Measurements from ENCODE around the gene KCNE2. TPM values are rescaled to one million over a fixed set of nuclear protein-coding genes. Genes with fewer than 3 reads are reported as not detected.
"Not testable (repeated sequence)": the region's sequence is repeated elsewhere in the genome, so short reads cannot be mapped to it uniquely, and the experiment has no call there.

The KCNE2 gene
- total RNA-seq, 1 donor from 2014 or later = not detected

GRCh38 chr21:34407294-34407693 lies 43.5 kb downstream of the KCNE2 start:
- H3K4me3 Mint-ChIP-seq (ENCODE audit: unreplicated experiment); H3K9me3 Mint-ChIP-seq (ENCODE audit: unreplicated experiment); H3K27me3 Mint-ChIP-seq (ENCODE audit: unreplicated experiment); H3K4me1 Mint-ChIP-seq (ENCODE audit: low read depth, unreplicated experiment); H3K27ac Mint-ChIP-seq (ENCODE audit: unreplicated experiment); H3K36me3 Mint-ChIP-seq (ENCODE audit: unreplicated experiment); DNase-seq: not testable (repeated sequence)

DNA sequence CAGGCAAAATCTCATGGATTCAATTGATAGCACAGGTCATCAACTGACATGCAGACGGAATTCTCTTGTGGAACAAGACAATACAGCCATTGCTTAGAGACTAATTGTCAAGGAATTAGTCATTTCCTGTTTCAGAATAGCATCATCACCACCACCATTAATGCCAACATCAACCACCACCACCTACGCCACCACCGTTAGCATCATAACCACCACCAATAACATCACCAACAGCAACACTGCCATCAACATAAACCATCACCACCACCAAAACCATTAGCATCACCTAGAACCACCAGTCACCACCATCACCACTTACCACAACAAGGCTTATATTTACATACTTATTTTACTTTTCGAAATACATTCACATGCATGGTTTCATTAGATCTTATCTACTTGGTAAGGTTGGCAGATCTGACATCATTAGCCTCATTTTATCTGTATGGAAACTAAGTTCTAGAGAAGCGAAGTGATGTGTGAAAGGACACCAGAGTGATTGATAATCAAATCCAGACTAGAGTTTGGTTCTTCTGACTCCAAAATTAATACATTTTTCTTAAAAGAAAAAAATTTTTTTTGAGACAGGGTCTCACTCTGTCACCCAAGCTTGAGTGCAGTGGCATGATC lies 53.8 kb downstream of the KCNE2 start:
- H3K27ac Mint-ChIP-seq (ENCODE audit: unreplicated experiment); H3K27me3 Mint-ChIP-seq (ENCODE audit: unreplicated experiment); H3K36me3 Mint-ChIP-seq (ENCODE audit: unreplicated experiment); H3K4me1 Mint-ChIP-seq (ENCODE audit: low read depth, unreplicated experiment); H3K4me3 Mint-ChIP-seq (ENCODE audit: unreplicated experiment); DNase-seq; H3K9me3 Mint-ChIP-seq (ENCODE audit: unreplicated experiment): not testable (repeated sequence)

Other genes starting within 250 kb of the KCNE2 start
- 4.2 TPM for gene SMIM11, start 11.5 kb downstream of the KCNE2 start, total RNA-seq (ENCODE audit: unreplicated experiment)
- not detected for gene SMIM34, start 59.9 kb downstream of the KCNE2 start, total RNA-seq (ENCODE audit: unreplicated experiment)
- 1.6 TPM for gene KCNE1, start 148.2 kb downstream of the KCNE2 start, total RNA-seq (ENCODE audit: unreplicated experiment)

All from glutamatergic neuron (in vitro differentiated cells).